WERI-Rb-1 (cell line): ENCODE measurements around the gene NRXN3.

Source experiments
- DNase-seq: peaks from one replicate; pipeline ENCODE4 v3.0.0-alpha.2; 2020
- H3K27ac ChIP-seq: fragments of 250-450 bp; sonication (Bioruptor Pico); 2 replicates; pipeline ENCODE4 v1.5.1; 2020; ENCODE audit warnings: mild to moderate bottlenecking, moderate library complexity
- H3K27me3 ChIP-seq: fragments of 250-450 bp; sonication (Bioruptor Pico); 2 replicates; pipeline ENCODE4 v1.5.1; 2021; ENCODE audit warnings: mild to moderate bottlenecking, low read depth, moderate library complexity; ENCODE audit not compliant: insufficient read depth, severe bottlenecking
- H3K36me3 ChIP-seq: fragments of 250-450 bp; sonication (Bioruptor Pico); 2 replicates; pipeline ENCODE4 v1.5.1; 2020; ENCODE audit warnings: mild to moderate bottlenecking, moderate library complexity
- H3K4me3 ChIP-seq: 2 replicates; pipeline ENCODE4 v1.5.1; 2011; ENCODE audit warnings: low read depth, mild to moderate bottlenecking, control low read depth, low read length
- H3K9me3 ChIP-seq: fragments of 250-450 bp; sonication (Bioruptor Pico); 2 replicates; pipeline ENCODE4 v1.5.1; 2021; ENCODE audit warnings: mild to moderate bottlenecking, moderate library complexity; ENCODE audit not compliant: severe bottlenecking
- TF ChIP-seq, protein P1 (sequence below): IDR thresholded peaks from 2 replicates; pipeline ENCODE4 v1.5.1; 2011; ENCODE audit warnings: low read depth, mild to moderate bottlenecking, control low read depth, inconsistent platforms, low read length

The NRXN3 gene

DNA sequence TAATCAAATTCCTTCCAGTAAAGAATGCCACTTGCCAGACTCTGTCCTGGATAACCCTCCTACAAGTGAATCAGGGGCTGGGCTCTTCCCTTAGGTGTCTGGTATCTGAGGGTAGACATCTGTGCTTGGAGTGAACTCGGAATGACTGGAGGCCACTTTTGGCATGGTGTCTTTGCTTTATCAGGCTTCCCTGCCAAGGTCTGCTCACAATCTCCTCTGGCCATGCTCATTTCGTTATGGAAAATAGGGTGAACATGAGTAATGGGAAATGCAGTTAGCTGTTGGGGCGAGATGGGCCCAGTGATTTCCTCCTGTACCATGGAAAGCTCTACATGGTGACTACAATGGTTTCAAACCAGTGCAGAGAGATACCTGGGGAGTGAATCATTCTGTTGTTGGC is 212.9 kb downstream of the NRXN3 start:
- TF ChIP-seq, protein P1, sequence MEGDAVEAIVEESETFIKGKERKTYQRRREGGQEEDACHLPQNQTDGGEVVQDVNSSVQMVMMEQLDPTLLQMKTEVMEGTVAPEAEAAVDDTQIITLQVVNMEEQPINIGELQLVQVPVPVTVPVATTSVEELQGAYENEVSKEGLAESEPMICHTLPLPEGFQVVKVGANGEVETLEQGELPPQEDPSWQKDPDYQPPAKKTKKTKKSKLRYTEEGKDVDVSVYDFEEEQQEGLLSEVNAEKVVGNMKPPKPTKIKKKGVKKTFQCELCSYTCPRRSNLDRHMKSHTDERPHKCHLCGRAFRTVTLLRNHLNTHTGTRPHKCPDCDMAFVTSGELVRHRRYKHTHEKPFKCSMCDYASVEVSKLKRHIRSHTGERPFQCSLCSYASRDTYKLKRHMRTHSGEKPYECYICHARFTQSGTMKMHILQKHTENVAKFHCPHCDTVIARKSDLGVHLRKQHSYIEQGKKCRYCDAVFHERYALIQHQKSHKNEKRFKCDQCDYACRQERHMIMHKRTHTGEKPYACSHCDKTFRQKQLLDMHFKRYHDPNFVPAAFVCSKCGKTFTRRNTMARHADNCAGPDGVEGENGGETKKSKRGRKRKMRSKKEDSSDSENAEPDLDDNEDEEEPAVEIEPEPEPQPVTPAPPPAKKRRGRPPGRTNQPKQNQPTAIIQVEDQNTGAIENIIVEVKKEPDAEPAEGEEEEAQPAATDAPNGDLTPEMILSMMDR, result no peak
- Histone ChIP-seq H3K4me3 (no peak overlapping the region), H3K9me3 (no peaks in the 10 kb centered on the region), H3K27ac (no peak overlapping the region), H3K36me3 (no peaks in the 10 kb centered on the region), H3K27me3 (no peaks in the 10 kb centered on the region)
- no peak for DNase-seq

DNA sequence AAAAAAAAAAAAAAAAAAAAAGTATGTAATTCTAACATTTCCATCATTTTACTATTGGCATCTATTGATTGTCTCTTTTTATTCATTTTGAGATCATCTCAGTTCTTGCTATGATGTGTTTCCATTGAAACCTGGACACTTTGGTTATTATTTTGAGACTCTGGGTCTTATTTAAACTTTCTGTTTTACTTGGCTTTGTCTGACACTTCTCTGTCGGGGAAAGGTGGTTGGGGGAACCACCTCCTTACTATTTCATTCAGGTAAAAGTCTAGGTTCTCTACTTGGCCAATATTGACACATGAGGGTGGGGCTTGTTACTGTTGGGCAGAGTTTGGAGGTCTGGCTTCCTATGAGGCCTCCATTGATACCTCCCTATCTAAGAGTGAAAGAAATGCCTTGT is 228.0 kb downstream of the NRXN3 start:
- no peak for DNase-seq
- no peaks in the 10 kb centered on the region for H3K9me3 ChIP-seq
- no peaks in the 10 kb centered on the region for H3K27me3 ChIP-seq
- no peaks in the 10 kb centered on the region for H3K36me3 ChIP-seq
- TF ChIP-seq, protein P1, result no peak
- no peak overlapping the region for H3K4me3 ChIP-seq
- no peak overlapping the region for H3K27ac ChIP-seq

DNA sequence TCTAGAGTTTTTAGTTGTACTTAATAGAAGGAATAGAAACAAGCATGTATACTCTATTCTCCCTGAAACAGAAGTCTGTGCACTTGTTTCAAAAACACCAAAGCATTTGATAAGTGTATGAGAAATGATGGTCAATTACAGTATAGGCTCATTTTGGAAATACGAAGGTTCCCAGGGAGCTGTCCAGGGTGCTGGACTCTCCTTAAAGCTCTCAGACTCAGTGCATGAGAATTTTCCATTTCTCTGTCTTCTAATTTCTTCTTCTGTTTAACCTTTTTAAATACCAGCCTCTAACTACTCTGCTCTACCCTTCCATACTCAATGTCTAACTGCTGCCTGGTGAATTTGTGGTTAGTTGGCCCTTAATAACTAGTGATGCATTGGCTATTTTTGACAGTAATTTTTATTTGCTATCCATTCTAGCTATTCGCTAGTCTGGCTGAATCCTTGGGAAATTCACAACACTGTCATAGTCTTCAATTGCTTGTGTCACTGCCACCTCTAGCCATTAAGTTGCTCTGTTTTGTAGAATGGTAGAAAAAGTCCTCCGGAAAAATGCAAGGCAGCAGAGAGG is 229.2 kb downstream of the NRXN3 start:
- no peak overlapping the region for H3K4me3 ChIP-seq
- TF ChIP-seq, protein P1, result no peak
- no peaks in the 10 kb centered on the region for H3K36me3 ChIP-seq
- H3K9me3 ChIP-seq, result no peaks in the 10 kb centered on the region
- no peaks in the 10 kb centered on the region for H3K27me3 ChIP-seq
- no peak for DNase-seq
- H3K27ac ChIP-seq, result no peak overlapping the region

DNA sequence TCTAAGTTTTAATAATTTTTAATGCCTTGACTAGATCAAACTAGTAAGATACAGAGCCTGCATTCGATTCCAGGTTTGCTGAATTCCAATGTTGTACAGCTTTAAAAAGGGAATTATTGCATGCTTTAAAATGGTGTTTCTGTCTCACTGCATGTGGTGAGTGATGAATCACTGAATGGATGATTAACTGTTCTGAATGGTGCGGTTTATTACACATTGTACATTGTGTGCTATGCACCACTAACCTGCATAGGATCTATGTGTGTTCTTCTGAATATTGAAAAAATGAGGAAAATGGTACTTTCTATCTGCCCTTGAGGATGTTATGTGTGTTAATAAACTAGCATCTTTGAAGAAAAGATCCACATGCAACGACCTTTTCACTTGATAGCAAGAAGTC is 231.7 kb downstream of the NRXN3 start:
- no peaks in the 10 kb centered on the region for H3K9me3 ChIP-seq
- no peaks in the 10 kb centered on the region for H3K27me3 ChIP-seq
- no peaks in the 10 kb centered on the region for H3K36me3 ChIP-seq
- no peak overlapping the region for H3K27ac ChIP-seq
- DNase-seq, result no peak
- TF ChIP-seq, protein P1, result no peak
- H3K4me3 ChIP-seq, result no peak overlapping the region

DNA sequence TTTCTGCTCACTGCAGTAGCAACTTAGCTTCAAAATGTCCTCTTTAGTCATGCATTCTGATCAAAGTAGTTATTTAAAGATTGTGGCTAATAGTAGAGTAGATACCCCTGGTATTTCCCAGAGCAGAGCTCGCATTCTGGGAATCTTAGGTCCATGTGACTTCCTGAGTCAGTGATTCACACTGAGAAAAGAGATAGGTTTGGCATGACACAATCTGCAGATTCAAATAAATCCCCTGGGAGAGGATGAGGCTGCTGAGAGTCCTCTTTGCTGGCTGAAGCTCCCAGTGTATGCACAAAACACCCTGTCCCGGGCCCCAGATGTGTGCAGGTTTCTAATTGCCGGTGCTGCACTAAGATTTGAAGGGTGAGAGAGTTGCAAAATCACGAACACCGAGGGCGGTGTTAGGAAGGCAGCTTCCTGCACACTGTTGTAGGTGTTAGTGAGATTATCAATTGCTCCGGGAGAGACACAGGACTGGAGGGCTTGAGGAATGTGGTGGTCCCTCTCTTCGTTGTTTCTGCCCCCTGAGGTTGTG is 233.2 kb downstream of the NRXN3 start:
- no peak for DNase-seq
- Histone ChIP-seq H3K9me3 (no peaks in the 10 kb centered on the region), H3K27ac (no peak overlapping the region), H3K27me3 (no peaks in the 10 kb centered on the region), H3K4me3 (no peak overlapping the region), H3K36me3 (no peaks in the 10 kb centered on the region)
- TF ChIP-seq, protein P1, result no peak
